Activated T-cell treated with anti-CD3 and anti-CD28 coated beads, Interleukin-2, amount 50 U/mL, for 72 hours (primary cell): ENCODE results near the gene TSHZ2. TPM values are rescaled to one million over a fixed set of nuclear protein-coding genes. Genes with fewer than 3 reads are reported as not detected.
"Not testable (repeated sequence)": the region's sequence is repeated elsewhere in the genome, so short reads cannot be mapped to it uniquely, and the experiment has no call there.

Experiments used
- ATAC-seq, 2 donors: fragments of 150-1000 bp; cut with Tn5 transposase; replicated peaks in 1 of 2; 2 replicates each; pipeline ENCODE4 v1.10.0; 2021; ENCODE audit warnings: moderate library complexity in 2 of 2, mild to moderate bottlenecking in 1 of 2
- DNase-seq, 2 donors: peaks; one replicate each; pipeline ENCODE4 v3.0.0; 2021 to 2022; ENCODE audit warnings: mixed read lengths in 1 of 2
- H3K27ac Mint-ChIP-seq: one replicate; pipeline ENCODE4 v1.8.0; 2022; ENCODE audit warnings: mild to moderate bottlenecking, moderate library complexity, mixed read lengths
- H3K27me3 Mint-ChIP-seq: one replicate; pipeline ENCODE4 v1.8.0; 2022; ENCODE audit warnings: low read depth, mixed read lengths
- H3K36me3 Mint-ChIP-seq, 2 donors: one replicate each; pipeline ENCODE4 v1.8.0; 2022; ENCODE audit warnings: mixed read lengths in 2 of 2, mild to moderate bottlenecking in 1 of 2; ENCODE audit not compliant: insufficient read depth in 2 of 2
- H3K4me1 Mint-ChIP-seq: one replicate; pipeline ENCODE4 v1.8.0; 2022; ENCODE audit warnings: low read depth, mixed read lengths
- H3K4me3 Mint-ChIP-seq, 2 donors: one replicate each; pipeline ENCODE4 v1.8.0; 2022; ENCODE audit warnings: mild to moderate bottlenecking in 2 of 2, mixed read lengths in 2 of 2, moderate library complexity in 2 of 2
- H3K9me3 Mint-ChIP-seq, 2 donors: one replicate each; pipeline ENCODE4 v1.8.0; 2022; ENCODE audit warnings: mixed read lengths in 2 of 2
- total RNA-seq, 2 donors: library from RNA; stranded (reverse); gene quantifications; one replicate each; pipeline ENCODE4 v1.2.3, GENCODE V29; 2022

The TSHZ2 gene
- total RNA-seq, 2 donors from 2014 or later, result 29.3 to 56.7 TPM

- peaks cover 4% of the 10 kb centered on the region for H3K4me1 Mint-ChIP-seq
- peaks cover 8 to 9% of the 10 kb centered on the region in 2 donors for H3K9me3 Mint-ChIP-seq
- ATAC-seq (no peak), DNase-seq (no peak)
- no peaks in the 10 kb centered on the region for H3K27me3 Mint-ChIP-seq
- no peak overlapping the region for H3K27ac Mint-ChIP-seq
- H3K36me3 Mint-ChIP-seq, result peaks cover 16 to 24% of the 10 kb centered on the region in 2 donors
- no peak overlapping the region for H3K4me3 Mint-ChIP-seq
These were observed 38.0 kb downstream of the TSHZ2 start for GRCh38 chr20:53009979-53010735.

GRCh38 chr20:53011640-53012039 lies 39.5 kb downstream of the TSHZ2 start:
- Mint-ChIP-seq H3K36me3 (peaks cover 20 to 30% of the 10 kb centered on the region in 2 donors), H3K27me3 (no peaks in the 10 kb centered on the region), H3K9me3 (peaks cover 11 to 13% of the 10 kb centered on the region in 2 donors), H3K4me3 (no peak overlapping the region), H3K4me1 (peaks cover 4% of the 10 kb centered on the region), H3K27ac (no peak overlapping the region)
- no peak for DNase-seq
- no peak for ATAC-seq

DNA sequence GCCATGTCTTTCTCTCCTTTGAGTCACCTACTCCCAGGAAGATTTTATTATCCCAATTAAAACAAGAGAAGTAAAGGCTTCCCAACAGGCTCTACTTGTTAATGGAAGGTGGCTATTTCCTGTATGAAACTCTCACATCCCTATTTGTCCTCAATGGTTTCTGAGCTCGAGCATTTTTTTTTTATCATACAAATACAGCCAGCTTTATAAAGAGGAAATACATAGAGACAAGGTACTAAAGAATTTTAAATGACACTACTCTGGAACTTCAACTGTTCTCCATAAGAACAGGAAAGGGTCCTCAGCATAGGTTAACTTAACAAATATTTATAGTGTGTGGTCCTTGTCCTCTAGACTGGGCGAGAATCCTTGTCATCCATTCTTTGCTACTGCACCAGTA lies 41.0 kb downstream of the TSHZ2 start:
- Mint-ChIP-seq H3K36me3 (peaks cover 20 to 28% of the 10 kb centered on the region in 2 donors), H3K4me3 (no peak overlapping the region), H3K4me1 (peaks cover 4% of the 10 kb centered on the region), H3K9me3 (peaks cover 9 to 17% of the 10 kb centered on the region in 2 donors), H3K27ac (no peak overlapping the region), H3K27me3 (no peaks in the 10 kb centered on the region)
- no peak for DNase-seq
- ATAC-seq, result no peak

DNA sequence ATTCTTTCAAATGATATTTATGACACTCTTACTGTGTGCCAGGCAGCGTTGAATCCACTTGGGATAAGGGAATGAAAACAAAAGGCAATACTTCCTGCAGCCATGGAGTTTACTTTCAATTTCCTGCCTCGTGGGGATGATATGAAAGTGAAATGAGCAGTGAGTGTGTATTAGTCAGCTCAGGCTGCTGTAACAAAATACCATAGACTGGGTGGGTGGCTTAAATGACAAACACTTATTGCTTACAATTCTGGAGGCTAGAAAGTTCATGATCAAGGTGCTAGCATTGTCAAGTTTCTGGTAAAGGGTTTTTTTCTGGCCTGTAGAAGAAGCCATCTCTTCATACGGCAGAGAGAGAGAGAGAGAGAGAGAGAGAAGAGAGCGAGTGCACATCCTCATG lies 41.7 kb downstream of the TSHZ2 start:
- peaks cover 20 to 28% of the 10 kb centered on the region in 2 donors for H3K36me3 Mint-ChIP-seq
- peaks cover 9% of the 10 kb centered on the region for H3K4me1 Mint-ChIP-seq
- no peak for DNase-seq
- H3K9me3 Mint-ChIP-seq, result peaks cover 9 to 17% of the 10 kb centered on the region in 2 donors
- H3K4me3 Mint-ChIP-seq, result no peak overlapping the region
- H3K27ac Mint-ChIP-seq, result peak overlapping the region; percentile 27
- no peaks in the 10 kb centered on the region for H3K27me3 Mint-ChIP-seq
- ATAC-seq, result no peak

DNA sequence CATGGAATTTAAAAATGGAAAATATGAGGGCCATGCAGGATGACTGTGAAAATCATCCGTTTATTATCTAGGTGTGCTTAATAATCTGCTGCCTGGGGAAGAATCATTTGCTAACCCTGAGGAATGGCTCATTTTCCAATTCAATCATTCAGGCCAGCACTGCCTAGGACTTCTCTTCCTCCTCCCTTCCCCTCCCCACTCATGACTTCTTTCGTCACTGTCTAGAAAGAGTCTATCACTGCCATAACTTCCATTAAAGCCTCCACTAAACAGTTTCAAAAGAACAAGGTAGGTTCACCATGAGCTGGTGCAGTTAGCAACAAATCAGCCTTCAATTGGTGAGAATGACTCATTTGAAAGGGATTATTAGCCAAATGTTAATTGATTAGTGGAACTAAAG lies 43.9 kb downstream of the TSHZ2 start:
- no peak for ATAC-seq
- Mint-ChIP-seq H3K4me1 (peaks cover 21% of the 10 kb centered on the region), H3K36me3 (peaks cover 21 to 26% of the 10 kb centered on the region in 2 donors)

GRCh38 chr20:53016534-53017042 lies 44.4 kb downstream of the TSHZ2 start:
- Mint-ChIP-seq H3K27me3 (no peaks in the 10 kb centered on the region), H3K36me3 (peaks cover 21 to 26% of the 10 kb centered on the region in 2 donors), H3K4me1 (peaks cover 26% of the 10 kb centered on the region), H3K9me3 (peaks cover 9 to 19% of the 10 kb centered on the region in 2 donors), H3K4me3 (no peak overlapping the region), H3K27ac (no peak overlapping the region)
- no peak for ATAC-seq
- DNase-seq, result no peak

More for the DNA sequence above, 43.9 kb downstream of the TSHZ2 start:
- no peak overlapping the region for H3K4me3 Mint-ChIP-seq
- no peak for DNase-seq
- H3K9me3 Mint-ChIP-seq, result peaks cover 9 to 19% of the 10 kb centered on the region in 2 donors
- H3K27ac Mint-ChIP-seq, result no peak overlapping the region
- no peaks in the 10 kb centered on the region for H3K27me3 Mint-ChIP-seq

DNA sequence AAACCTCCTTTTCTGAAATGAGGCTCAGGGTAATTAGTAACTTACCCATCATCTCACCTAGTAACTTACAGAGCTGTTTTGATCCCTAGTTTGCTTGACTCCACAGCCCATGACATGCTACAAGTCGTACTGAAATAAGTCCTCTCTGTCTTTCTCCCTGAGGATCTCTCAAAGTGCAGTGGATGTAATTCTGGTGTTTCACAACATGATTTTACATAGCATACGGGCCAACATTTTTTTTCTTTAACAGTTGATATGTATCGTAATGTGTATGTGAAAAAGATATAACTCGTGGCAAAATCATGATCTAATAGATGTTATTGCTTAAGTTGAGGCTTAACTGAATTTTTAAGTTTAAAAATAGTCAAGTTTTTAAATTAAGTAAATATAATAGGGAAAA lies 45.0 kb downstream of the TSHZ2 start:
- Mint-ChIP-seq H3K9me3 (peaks cover 9 to 19% of the 10 kb centered on the region in 2 donors), H3K4me3 (no peak overlapping the region), H3K27ac (no peak overlapping the region), H3K27me3 (no peaks in the 10 kb centered on the region), H3K4me1 (peaks cover 33% of the 10 kb centered on the region), H3K36me3 (peaks cover 21 to 26% of the 10 kb centered on the region in 2 donors)
- ATAC-seq (no peak), DNase-seq (no peak)

GRCh38 chr20:53019464-53019863 lies 47.3 kb downstream of the TSHZ2 start:
- peaks cover 49% of the 10 kb centered on the region for H3K4me1 Mint-ChIP-seq

DNA sequence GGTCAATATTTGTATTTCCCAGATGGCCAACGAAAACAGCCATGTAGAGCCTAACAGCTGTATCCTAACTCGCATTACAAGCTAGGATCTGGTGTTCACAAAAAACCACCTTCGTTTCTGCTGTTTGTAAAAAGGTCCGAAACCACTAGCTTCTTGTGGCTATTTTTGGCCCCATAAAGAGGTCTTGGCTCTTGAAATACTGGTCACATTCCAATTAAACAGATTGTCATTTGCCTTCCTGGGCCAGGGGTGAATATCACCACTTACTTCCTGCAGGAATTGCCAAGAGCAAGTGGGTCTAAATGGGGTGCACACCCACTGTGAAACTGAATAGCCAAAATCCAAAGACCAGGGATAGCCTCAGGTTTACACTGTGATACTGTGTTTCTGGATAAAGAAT lies 48.2 kb downstream of the TSHZ2 start:
- H3K4me3 Mint-ChIP-seq, result no peak overlapping the region
- H3K27ac Mint-ChIP-seq, result peak overlapping the region; percentile 99
- DNase-seq (no peak), ATAC-seq (no peak)
- peaks cover 7 to 12% of the 10 kb centered on the region in 2 donors for H3K36me3 Mint-ChIP-seq
- H3K4me1 Mint-ChIP-seq, result peaks cover 49% of the 10 kb centered on the region
- peaks cover under 1 to 9% of the 10 kb centered on the region in 2 donors for H3K9me3 Mint-ChIP-seq
- H3K27me3 Mint-ChIP-seq, result no peaks in the 10 kb centered on the region

More at GRCh38 chr20:53019464-53019863, 47.3 kb downstream of the TSHZ2 start:
- DNase-seq (no peak), ATAC-seq (no peak)
- Mint-ChIP-seq H3K27ac (peak overlapping the region; percentile 39), H3K36me3 (peaks cover 13 to 19% of the 10 kb centered on the region in 2 donors), H3K4me3 (peak overlapping the region in 1 of 2 donors; percentile 27), H3K9me3 (peaks cover 2 to 15% of the 10 kb centered on the region in 2 donors), H3K27me3 (no peaks in the 10 kb centered on the region)

GRCh38 chr20:53020834-53021233 lies 48.7 kb downstream of the TSHZ2 start:
- H3K27me3 Mint-ChIP-seq, result no peaks in the 10 kb centered on the region
- peaks cover 7 to 12% of the 10 kb centered on the region in 2 donors for H3K36me3 Mint-ChIP-seq
- H3K4me3 Mint-ChIP-seq, result peak overlapping the region in 1 of 2 donors; percentile 89
- peaks cover 53% of the 10 kb centered on the region for H3K4me1 Mint-ChIP-seq
- no peak for DNase-seq
- no peak for ATAC-seq
- peaks cover 0 to 9% of the 10 kb centered on the region in 2 donors for H3K9me3 Mint-ChIP-seq
- H3K27ac Mint-ChIP-seq, result peak overlapping the region; percentile 99

- Mint-ChIP-seq H3K4me1 (peaks cover 57% of the 10 kb centered on the region), H3K27me3 (no peaks in the 10 kb centered on the region)
- peak; percentile 89 to 95 for ATAC-seq
These were observed 49.8 kb downstream of the TSHZ2 start for GRCh38 chr20:53021934-53022333.

GRCh38 chr20:53023732-53024520 lies 51.8 kb downstream of the TSHZ2 start:
- H3K36me3 Mint-ChIP-seq, result peaks cover 3 to 10% of the 10 kb centered on the region in 2 donors
- peak overlapping the region; percentile 99 for H3K27ac Mint-ChIP-seq
- H3K4me1 Mint-ChIP-seq, result peaks cover 68% of the 10 kb centered on the region
- H3K4me3 Mint-ChIP-seq, result peak overlapping the region in 1 of 2 donors; percentile 89
- DNase-seq (no peak), ATAC-seq (peak; percentile 24 to 52)
- H3K27me3 Mint-ChIP-seq, result no peaks in the 10 kb centered on the region
- H3K9me3 Mint-ChIP-seq, result peaks cover 0 to 2% of the 10 kb centered on the region in 2 donors

More at GRCh38 chr20:53021934-53022333, 49.8 kb downstream of the TSHZ2 start:
- Mint-ChIP-seq H3K36me3 (peaks cover 3% of the 10 kb centered on the region in 2 donors), H3K9me3 (peaks cover 0 to 4% of the 10 kb centered on the region in 2 donors), H3K4me3 (peak overlapping the region; percentile 48 to 89), H3K27ac (peak overlapping the region; percentile 99)
- peak; percentile 24 to 26 for DNase-seq

- H3K4me3 Mint-ChIP-seq, H3K36me3 Mint-ChIP-seq, H3K27me3 Mint-ChIP-seq, H3K27ac Mint-ChIP-seq, ATAC-seq, H3K9me3 Mint-ChIP-seq, DNase-seq: not testable (repeated sequence)
- H3K4me1 Mint-ChIP-seq, result peaks cover 65% of the 10 kb centered on the region
These were observed 52.5 kb downstream of the TSHZ2 start for GRCh38 chr20:53024653-53025052.
